Tibial artery (tissue), 4 donors: ENCODE data around the gene IQCE.

ENCODE experiments used
- DNase-seq, 2 donors: peaks; one replicate each; pipeline ENCODE4 v3.0.0-alpha.2; 2019
- H3K27ac ChIP-seq, 2 donors: fragments of 200-600 bp; sonication (generic) in 1 of 2; 1 replicate in 1 of 2; 2 replicates in 1 of 2; pipeline ENCODE4 v1.5.1; 2018 to 2019; ENCODE audit warnings: mild to moderate bottlenecking in 1 of 2
- H3K27me3 ChIP-seq, 2 donors: fragments of 200-600 bp; sonication (generic) in 1 of 2; one replicate each; pipeline versions ENCODE4 v1.5.1 to v1.6.0; 2016 to 2019
- H3K36me3 ChIP-seq, 3 donors: fragments of 200-600 bp; sonication (generic) in 2 of 3; one replicate each; pipeline ENCODE4 v1.5.1; 2016 to 2019; ENCODE audit warnings: mild to moderate bottlenecking in 2 of 3
- H3K4me1 ChIP-seq, 4 donors: fragments of 200-600 bp; sonication (generic) in 2 of 4; 1 replicate in 3 of 4; 2 replicates in 1 of 4; pipeline ENCODE4 v1.5.1; 2016 to 2019
- H3K4me3 ChIP-seq, 2 donors: fragments of 200-600 bp; sonication (generic) in 1 of 2; 1 replicate in 1 of 2; 2 replicates in 1 of 2; pipeline ENCODE4 v1.5.1; 2018 to 2019; ENCODE audit warnings: mild to moderate bottlenecking in 2 of 2
- H3K9me3 ChIP-seq, 3 donors: fragments of 200-600 bp; sonication (generic) in 1 of 3; one replicate each; pipeline ENCODE4 v1.5.1; 2016 to 2019
- CTCF ChIP-seq, 2 experiments: fragments of 200-600 bp in 1 of 2; fragments of 450-650 bp in 1 of 2; IDR thresholded peaks; one replicate each; pipeline ENCODE4 v1.5.1; 2017 to 2019; ENCODE audit warnings: antibody characterized with exemption in 2 of 2, mild to moderate bottlenecking in 1 of 2, moderate library complexity in 1 of 2
- intact Hi-C: fragments of 100-400 bp; cut with DNase I; formaldehyde crosslinking; loops from one replicate; pipeline ENCODE4 v1.15.0; 2023; ENCODE audit warnings: low total_unique reads

Gene IQCE

DNA sequence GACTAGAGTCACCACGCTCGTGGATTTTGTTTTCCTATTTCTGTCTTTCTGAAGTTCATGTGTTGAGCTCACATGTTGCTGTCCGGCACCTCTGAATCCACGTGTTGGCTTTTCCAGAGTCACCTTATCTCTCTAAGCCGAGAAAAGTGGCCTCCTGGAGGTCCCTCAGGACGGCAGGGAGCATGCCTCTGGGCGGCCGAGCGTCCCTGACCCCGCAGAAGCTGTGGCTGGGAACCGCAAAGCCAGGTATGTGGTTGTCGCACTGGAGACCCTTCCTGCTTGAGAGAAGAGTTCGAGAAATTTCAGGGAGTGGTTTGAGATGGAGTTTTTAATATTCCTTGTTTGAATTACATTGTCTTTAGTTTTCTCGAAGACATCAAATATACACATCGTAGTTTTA lies 12.6 kb downstream of the IQCE start:
- H3K9me3 ChIP-seq: no peaks in the 10 kb centered on the region
- DNase-seq: no peak
- H3K27ac ChIP-seq: no peak overlapping the region
- peaks cover 11 to 39% (median 22%) of the 10 kb centered on the region in 3 donors for H3K36me3 ChIP-seq
- TF ChIP-seq CTCF (IDR thresholded peaks at IDR 0.05): no peak
- no peak overlapping the region for H3K4me3 ChIP-seq
- H3K4me1 ChIP-seq: peaks cover 0 to 4% (median 0%) of the 10 kb centered on the region in 4 donors
- intact Hi-C loops: no loop called here
- H3K27me3 ChIP-seq: no peaks in the 10 kb centered on the region

- DNase-seq: no peak
- Histone ChIP-seq H3K4me3 (no peak overlapping the region), H3K9me3 (no peaks in the 10 kb centered on the region), H3K36me3 (peaks cover 11 to 39% (median 22%) of the 10 kb centered on the region in 3 donors), H3K27me3 (no peaks in the 10 kb centered on the region), H3K27ac (no peak overlapping the region), H3K4me1 (peaks cover 0 to 4% (median 0%) of the 10 kb centered on the region in 4 donors)
- no peak for TF ChIP-seq CTCF (IDR thresholded peaks at IDR 0.05)
- intact Hi-C loops: no loop called here
These were observed 13.5 kb downstream of the IQCE start for GRCh38 chr7:2572101-2572842.

DNA sequence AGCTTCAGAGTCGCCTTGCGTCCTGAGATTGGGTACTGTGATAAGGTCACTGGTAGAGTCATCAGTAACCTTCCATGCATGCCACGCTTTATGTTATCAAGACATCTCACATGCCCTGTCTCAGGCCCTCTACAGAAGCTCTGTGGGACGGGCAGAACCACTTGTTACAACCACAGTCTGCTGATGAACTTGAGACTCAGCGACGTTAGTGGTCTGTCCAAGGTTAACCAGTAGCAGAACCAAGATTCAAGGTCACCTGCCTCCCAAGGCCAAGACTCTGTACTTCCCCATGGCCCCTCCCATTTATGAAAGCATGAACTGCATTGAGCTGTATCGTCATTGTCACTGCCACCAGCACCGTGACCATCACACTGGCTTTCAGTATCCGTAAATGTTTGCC lies 15.0 kb downstream of the IQCE start:
- intact Hi-C loops: no loop called here
- Histone ChIP-seq H3K36me3 (peaks cover 11 to 47% (median 28%) of the 10 kb centered on the region in 3 donors), H3K9me3 (no peaks in the 10 kb centered on the region), H3K27ac (no peak overlapping the region), H3K4me3 (no peak overlapping the region), H3K27me3 (no peaks in the 10 kb centered on the region), H3K4me1 (no peaks in the 10 kb centered on the region)
- TF ChIP-seq CTCF (IDR thresholded peaks at IDR 0.05): no peak
- DNase-seq: no peak

DNA sequence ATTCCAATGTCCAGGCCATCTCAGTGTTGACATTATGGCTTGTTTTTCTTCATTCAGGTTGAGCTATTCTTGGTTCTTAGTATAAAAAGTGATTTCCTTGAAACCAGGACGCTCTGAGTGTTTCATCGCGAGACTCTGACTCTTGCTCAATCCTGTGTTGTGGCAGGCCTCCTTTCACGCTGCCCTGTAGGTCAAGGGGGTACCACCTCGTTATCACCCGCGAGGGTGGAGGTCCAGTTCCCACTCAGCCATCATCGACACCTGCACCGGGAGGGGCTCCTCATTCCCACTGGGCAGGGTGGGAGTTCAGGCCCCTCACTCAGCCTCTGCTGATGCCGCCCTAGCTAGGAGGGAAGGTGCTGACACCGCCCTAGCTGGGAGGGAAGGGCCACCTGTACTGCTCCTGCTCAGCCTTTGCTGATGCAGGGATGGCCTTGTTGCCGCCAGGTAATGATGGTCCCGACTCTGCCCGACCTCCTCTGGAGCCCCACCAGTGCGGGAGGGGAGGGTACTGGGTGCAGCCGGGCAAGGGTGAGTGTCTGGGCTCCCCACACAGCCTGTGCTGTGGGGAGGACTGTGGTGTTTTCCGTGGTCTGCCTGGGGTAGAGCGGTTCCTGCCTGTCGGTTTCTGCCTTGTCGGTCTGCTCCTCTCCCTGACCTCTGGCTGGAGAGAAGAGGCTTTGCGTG lies 16.4 kb downstream of the IQCE start:
- intact Hi-C loops: no loop called here
- H3K4me1 ChIP-seq: no peaks in the 10 kb centered on the region
- H3K4me3 ChIP-seq: no peak overlapping the region
- no peak for TF ChIP-seq CTCF (IDR thresholded peaks at IDR 0.05)
- peaks cover 11 to 56% (median 28%) of the 10 kb centered on the region in 3 donors for H3K36me3 ChIP-seq
- no peaks in the 10 kb centered on the region for H3K9me3 ChIP-seq
- DNase-seq: no peak
- H3K27ac ChIP-seq: no peak overlapping the region
- no peaks in the 10 kb centered on the region for H3K27me3 ChIP-seq

DNA sequence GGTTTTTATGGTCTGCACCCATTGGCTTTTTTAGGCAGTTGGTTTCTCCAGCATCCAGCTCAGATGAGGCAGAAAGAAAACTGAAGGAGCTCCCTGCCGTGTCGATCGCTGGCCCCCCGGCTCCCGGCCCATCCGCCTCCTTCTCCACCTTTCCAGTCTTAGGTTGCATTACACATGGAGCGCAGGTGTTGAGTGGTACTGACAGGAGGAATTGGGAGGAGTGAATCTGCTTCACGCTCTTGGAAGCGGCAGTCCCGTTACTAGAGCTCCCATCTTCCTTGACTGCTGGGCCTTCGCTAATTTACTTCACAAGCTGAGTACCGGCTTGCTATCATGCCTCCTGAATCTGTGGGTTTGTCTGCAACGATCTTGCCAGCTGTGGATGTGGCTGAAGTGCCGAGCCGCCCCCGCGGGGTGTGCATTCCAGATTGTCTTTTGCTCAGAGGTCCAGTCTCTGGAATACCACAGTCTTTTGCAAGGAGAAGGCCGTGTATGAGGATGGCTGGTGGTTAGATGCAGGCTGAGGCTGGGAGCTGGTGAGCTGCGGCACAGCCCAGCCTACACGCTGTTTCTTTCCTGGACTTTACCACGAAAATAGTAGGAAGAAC lies 17.1 kb downstream of the IQCE start:
- H3K9me3 ChIP-seq: no peaks in the 10 kb centered on the region
- no peaks in the 10 kb centered on the region for H3K27me3 ChIP-seq
- peaks cover 11 to 56% (median 28%) of the 10 kb centered on the region in 3 donors for H3K36me3 ChIP-seq
- intact Hi-C loops: no loop called here
- no peak for DNase-seq
- no peak for TF ChIP-seq CTCF (IDR thresholded peaks at IDR 0.05)
- H3K4me3 ChIP-seq: no peak overlapping the region
- no peak overlapping the region for H3K27ac ChIP-seq
- H3K4me1 ChIP-seq: no peaks in the 10 kb centered on the region
